Omental fat pad (tissue), 4 donors: ENCODE results near the gene TESMIN. TPM values are rescaled to one million over a fixed set of nuclear protein-coding genes. Genes with fewer than 3 reads are reported as not detected.

Source experiments
- ATAC-seq: fragments of 150-250 bp; one replicate; pipeline ENCODE4 v1.9.1; 2016; ENCODE audit warnings: mild to moderate bottlenecking, moderate library complexity; ENCODE audit not compliant: low FRiP score
- DNase-seq: peaks from one replicate; pipeline ENCODE4 v3.0.0-alpha.2; 2019; ENCODE audit warnings: low spot score
- total RNA-seq, 4 donors: library from RNA; depleted of rRNA; stranded (reverse); fragments of >200 nt; gene quantifications; one replicate each; pipeline ENCODE4 v1.1.0, GENCODE V29; 2016
- TF ChIP-seq, protein P1 (sequence below), 3 donors: fragments of 450-650 bp; IDR thresholded peaks; one replicate each; pipeline ENCODE4 v1.5.1; 2016 to 2017; ENCODE audit warnings: antibody characterized with exemption in 3 of 3, mild to moderate bottlenecking in 3 of 3, moderate library complexity in 2 of 3

Gene TESMIN, protein sequence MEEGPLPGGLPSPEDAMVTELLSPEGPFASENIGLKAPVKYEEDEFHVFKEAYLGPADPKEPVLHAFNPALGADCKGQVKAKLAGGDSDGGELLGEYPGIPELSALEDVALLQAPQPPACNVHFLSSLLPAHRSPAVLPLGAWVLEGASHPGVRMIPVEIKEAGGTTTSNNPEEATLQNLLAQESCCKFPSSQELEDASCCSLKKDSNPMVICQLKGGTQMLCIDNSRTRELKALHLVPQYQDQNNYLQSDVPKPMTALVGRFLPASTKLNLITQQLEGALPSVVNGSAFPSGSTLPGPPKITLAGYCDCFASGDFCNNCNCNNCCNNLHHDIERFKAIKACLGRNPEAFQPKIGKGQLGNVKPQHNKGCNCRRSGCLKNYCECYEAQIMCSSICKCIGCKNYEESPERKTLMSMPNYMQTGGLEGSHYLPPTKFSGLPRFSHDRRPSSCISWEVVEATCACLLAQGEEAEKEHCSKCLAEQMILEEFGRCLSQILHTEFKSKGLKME
- total RNA-seq: 1 to 10 TPM in 1 of 4 donors, under 1 TPM in 3; 0.36 to 2.2 (median 0.47) TPM

GRCh38 chr11:68751331-68751856 is at the start of gene TESMIN:
TSS of gene TESMIN (minus strand) at chr11:68751520. CDS start at chr11:68750660, 860 bp downstream.
- peak; percentile 81 for ATAC-seq
- TF ChIP-seq, protein P1, sequence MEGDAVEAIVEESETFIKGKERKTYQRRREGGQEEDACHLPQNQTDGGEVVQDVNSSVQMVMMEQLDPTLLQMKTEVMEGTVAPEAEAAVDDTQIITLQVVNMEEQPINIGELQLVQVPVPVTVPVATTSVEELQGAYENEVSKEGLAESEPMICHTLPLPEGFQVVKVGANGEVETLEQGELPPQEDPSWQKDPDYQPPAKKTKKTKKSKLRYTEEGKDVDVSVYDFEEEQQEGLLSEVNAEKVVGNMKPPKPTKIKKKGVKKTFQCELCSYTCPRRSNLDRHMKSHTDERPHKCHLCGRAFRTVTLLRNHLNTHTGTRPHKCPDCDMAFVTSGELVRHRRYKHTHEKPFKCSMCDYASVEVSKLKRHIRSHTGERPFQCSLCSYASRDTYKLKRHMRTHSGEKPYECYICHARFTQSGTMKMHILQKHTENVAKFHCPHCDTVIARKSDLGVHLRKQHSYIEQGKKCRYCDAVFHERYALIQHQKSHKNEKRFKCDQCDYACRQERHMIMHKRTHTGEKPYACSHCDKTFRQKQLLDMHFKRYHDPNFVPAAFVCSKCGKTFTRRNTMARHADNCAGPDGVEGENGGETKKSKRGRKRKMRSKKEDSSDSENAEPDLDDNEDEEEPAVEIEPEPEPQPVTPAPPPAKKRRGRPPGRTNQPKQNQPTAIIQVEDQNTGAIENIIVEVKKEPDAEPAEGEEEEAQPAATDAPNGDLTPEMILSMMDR (IDR thresholded peaks at IDR 0.05): no peak
- peak; percentile 68 for DNase-seq

GRCh38 chr11:68798221-68798813 is 47.0 kb upstream of the TESMIN start:
- DNase-seq (peak; percentile 44), ATAC-seq (no peak)
- TF ChIP-seq, protein P1 (IDR thresholded peaks at IDR 0.05): no peak

DNA sequence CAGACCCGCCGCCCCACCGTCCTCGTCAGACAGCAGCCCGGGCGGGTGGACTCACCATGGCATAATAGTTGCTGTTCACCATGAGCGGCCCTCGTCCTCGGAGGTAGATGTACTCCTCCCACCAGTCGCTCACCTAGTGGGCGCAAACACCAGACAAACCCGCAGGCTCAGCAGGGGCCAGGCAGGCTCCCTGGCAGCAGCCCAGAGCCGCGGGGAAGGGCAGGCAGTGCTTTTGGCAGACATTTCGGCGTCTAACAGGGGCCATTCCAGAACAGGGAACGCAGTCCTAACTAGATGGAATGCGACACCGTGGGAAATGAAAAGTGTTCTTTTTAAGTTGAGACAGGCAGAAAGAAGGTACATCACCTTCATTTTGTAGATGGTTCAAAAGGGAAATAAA is 45.5 kb upstream of the TESMIN start:
- ATAC-seq: no peak
- TF ChIP-seq, protein P1 (IDR thresholded peaks at IDR 0.05): no peak

GRCh38 chr11:68792400-68792966 is 41.2 kb upstream of the TESMIN start:
- TF ChIP-seq, protein P1 (IDR thresholded peaks at IDR 0.05): no peak
- DNase-seq (no peak), ATAC-seq (no peak)

More for the DNA sequence above, 45.5 kb upstream of the TESMIN start:
- no peak for DNase-seq

DNA sequence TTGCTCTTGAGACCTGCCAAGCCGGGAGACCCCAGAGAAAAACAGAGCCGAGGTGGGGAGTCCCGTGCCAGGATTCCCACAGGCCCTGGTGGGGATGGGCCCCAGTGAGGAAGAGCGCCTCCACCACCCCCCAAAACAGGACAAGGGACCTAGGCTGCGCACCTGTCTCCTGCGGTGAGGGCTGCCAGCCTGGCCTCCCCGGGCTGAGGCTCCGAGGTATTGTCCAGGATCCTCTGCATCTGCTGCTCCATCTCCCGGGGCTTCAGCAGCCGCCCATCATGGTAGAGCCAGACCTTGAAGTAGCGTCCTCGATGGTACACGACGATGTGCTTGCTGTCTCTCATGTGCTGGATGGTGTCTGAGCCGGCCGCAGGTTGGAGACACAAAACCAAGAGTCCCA is 33.3 kb upstream of the TESMIN start:
- TF ChIP-seq, protein P1 (IDR thresholded peaks at IDR 0.05): no peak
- DNase-seq: no peak
- no peak for ATAC-seq

- TF ChIP-seq, protein P1 (IDR thresholded peaks at IDR 0.05): no peak
- ATAC-seq (no peak), DNase-seq (no peak)
These were observed 32.0 kb upstream of the TESMIN start for GRCh38 chr11:68783216-68783821.
